K562 (cell line): ENCODE measurements around the gene KCNK4. TPM values are rescaled to one million over a fixed set of nuclear protein-coding genes. Genes with fewer than 3 reads are reported as not detected.

Experiments
- ATAC-seq: fragments of 200-7000 bp; cut with Tn5 transposase; 3 replicates; pipeline ENCODE4 v1.9.1; 2020; ENCODE audit warnings: moderate library complexity
- BruUV-seq: library from RNA; stranded (reverse); fragments of 400-500 nt; replicated peaks from 2 replicates; lab custom pipeline; 2021; lab: Mats Ljungman, UMichigan
- CTCF ChIA-PET: fragments of 300-600 bp; formaldehyde crosslinking; extraction: SDS; loops from one replicate; lab custom pipeline; 2021; ENCODE audit warnings: low intra/inter-chr PET ratio; lab: Yijun Ruan, JAX
- POLR2A ChIA-PET: fragments of 300-600, 350-650 bp; sonication (Branson Sonifier 250); formaldehyde crosslinking; extraction: SDS; loops from one replicate; lab custom pipeline; 2021; ENCODE audit warnings: antibody characterized with exemption, inconsistent platforms; lab: Yijun Ruan, JAX
- DNase-seq, 4 experiments: peaks; one replicate each; pipeline versions ENCODE4 v3.0.0 to v3.0.0-alpha.2; 2011 to 2018; ENCODE audit warnings: low spot score in 3 of 4, mixed read lengths in 3 of 4; ENCODE audit errors: extremely low read depth in 1 of 4
- FAIRE-seq: peaks from 2 replicates; lab custom pipeline; 2011; peaks lifted over from hg19 to GRCh38; lab: Jason Lieb, UNC
- H2AFZ ChIP-seq: 2 replicates; pipeline ENCODE4 v1.6.0; 2011; ENCODE audit warnings: low read depth, low read length, control low read depth, inconsistent platforms
- H3K27ac ChIP-seq: fragments of 200-600 bp; 3 replicates; pipeline ENCODE4 v1.8.0; 2011; ENCODE audit warnings: low read depth, mild to moderate bottlenecking, control low read depth, inconsistent platforms, low read length, moderate library complexity, mixed read lengths; ENCODE audit errors: extremely low read depth
- H3K27me3 ChIP-seq, 2 experiments: fragments of 300-600 bp in 1 of 2; 2 replicates in 1 of 2; 3 replicates in 1 of 2; pipeline versions ENCODE4 v1.6.0 to v1.8.0; 2011; ENCODE audit warnings: inconsistent platforms in 2 of 2, low read length in 2 of 2, mild to moderate bottlenecking in 1 of 2, mixed read lengths in 1 of 2, moderate library complexity in 1 of 2; ENCODE audit not compliant: control insufficient read depth in 2 of 2, insufficient read depth in 2 of 2
- H3K36me3 ChIP-seq: fragments of 300-600 bp; 3 replicates; pipeline ENCODE4 v1.8.0; 2011; ENCODE audit warnings: mild to moderate bottlenecking, low read length, inconsistent platforms; ENCODE audit not compliant: control insufficient read depth, insufficient read depth
- H3K4me1 ChIP-seq, 2 experiments: fragments of 200-600 bp in 1 of 2; replicated peaks in 1 of 2; 2 replicates in 1 of 2; 3 replicates in 1 of 2; pipeline versions ENCODE4 v1.5.1 to v1.8.0; 2011; ENCODE audit warnings: inconsistent platforms in 2 of 2, low read length in 2 of 2, mild to moderate bottlenecking in 1 of 2, mixed read lengths in 1 of 2, moderate library complexity in 1 of 2; ENCODE audit not compliant: control insufficient read depth in 2 of 2, insufficient read depth in 2 of 2
- H3K4me2 ChIP-seq: 2 replicates; pipeline ENCODE4 v1.6.1; 2011; ENCODE audit warnings: low read length, control low read depth, inconsistent platforms, mixed read lengths; ENCODE audit not compliant: insufficient read depth
- H3K4me3 ChIP-seq: fragments of 200-600 bp; sonication (generic), shearing (Covaris generic); 2 replicates; pipeline ENCODE4 v1.5.1; 2016; ENCODE audit warnings: control low read depth, inconsistent platforms
- H3K79me2 ChIP-seq: fragments of 200-600 bp; 3 replicates; pipeline ENCODE4 v1.8.0; 2011; ENCODE audit warnings: low read length, inconsistent platforms; ENCODE audit not compliant: control insufficient read depth, insufficient read depth
- H3K9ac ChIP-seq, 2 experiments: 2 replicates each; pipeline versions ENCODE4 v1.6.0 to v1.6.1; 2011; ENCODE audit warnings: low read depth in 2 of 2, low read length in 2 of 2, control low read depth in 1 of 2, inconsistent platforms in 1 of 2, mild to moderate bottlenecking in 1 of 2, mixed read lengths in 1 of 2; ENCODE audit not compliant: insufficient read depth in 1 of 2
- H3K9me1 ChIP-seq: one replicate; pipeline ENCODE4 v1.6.0; 2011; ENCODE audit warnings: inconsistent platforms, mild to moderate bottlenecking, low read length, moderate library complexity; ENCODE audit not compliant: control insufficient read depth, insufficient read depth
- H3K9me3 ChIP-seq: replicated peaks from 2 replicates; pipeline ENCODE4 v1.5.1; 2011; ENCODE audit warnings: low read depth, low read length, inconsistent platforms; ENCODE audit not compliant: control insufficient read depth, insufficient read depth
- H4K20me1 ChIP-seq: replicated peaks from 2 replicates; pipeline ENCODE4 v1.6.1; 2011; ENCODE audit warnings: low read length, inconsistent platforms, mixed read lengths; ENCODE audit not compliant: control insufficient read depth, insufficient read depth
- CTBP1 ChIP-seq: fragments of 450-650 bp; IDR thresholded peaks from 2 replicates; pipeline ENCODE4 v1.6.1; 2016; ENCODE audit warnings: borderline replicate concordance
- EP300 ChIP-seq: IDR thresholded peaks from 2 replicates; pipeline ENCODE4 v1.6.1; 2012; ENCODE audit warnings: low read length, improper control_type of control experiment
- GATA2 ChIP-seq: sonication (generic); formaldehyde crosslinking; IDR thresholded peaks from 2 replicates; pipeline ENCODE4 v1.4.0; 2020; ENCODE audit warnings: mild to moderate bottlenecking, missing genetic modification reagents
- MCM2 ChIP-seq: fragments of 450-650 bp; IDR thresholded peaks from 2 replicates; pipeline ENCODE4 v1.6.1; 2017; ENCODE audit warnings: low read depth, mild to moderate bottlenecking
- POLR2H ChIP-seq: IDR thresholded peaks from 2 replicates; pipeline ENCODE4 v1.6.1; 2016; ENCODE audit warnings: missing genetic modification characterization, low read depth, mild to moderate bottlenecking, control low read depth, missing compliant biosample characterization, moderate library complexity
- PURB ChIP-seq: sonication (generic); formaldehyde crosslinking; IDR thresholded peaks from 2 replicates; pipeline ENCODE4 v1.9.0; 2021; ENCODE audit warnings: low read depth, mild to moderate bottlenecking, missing genetic modification reagents
- RAD21 ChIP-seq, 2 experiments: fragments of 250-450 bp in 1 of 2; fragments of 450-650 bp in 1 of 2; sonication (Bioruptor Pico) in 1 of 2; formaldehyde crosslinking in 1 of 2; IDR thresholded peaks in 1 of 2; conservative IDR thresholded peaks in 1 of 2; 2 replicates each; pipeline versions ENCODE4 v1.4.0 to v1.8.0; 2020 to 2022; ENCODE audit warnings: mild to moderate bottlenecking in 2 of 2, moderate library complexity in 1 of 2
- TOE1 ChIP-seq, 2 experiments: fragments of 450-650 bp in 1 of 2; sonication (generic) in 1 of 2; formaldehyde crosslinking in 1 of 2; IDR thresholded peaks; 2 replicates each; pipeline versions ENCODE4 v1.7.1 to v1.8.0; 2016 to 2022; ENCODE audit warnings: borderline replicate concordance in 2 of 2, mild to moderate bottlenecking in 2 of 2, antibody characterized with exemption in 1 of 2, inconsistent platforms in 1 of 2, low read depth in 1 of 2, missing genetic modification reagents in 1 of 2, moderate library complexity in 1 of 2
- TRIM28 ChIP-seq: fragments of 450-650 bp; IDR thresholded peaks from 2 replicates; pipeline ENCODE4 v1.6.1; 2017
- ZNF766 ChIP-seq: fragments of 200-800 bp; sonication (Bioruptor generic); conservative IDR thresholded peaks from 2 replicates; pipeline ENCODE4 v1.6.1; 2016; ENCODE audit warnings: missing genetic modification characterization, missing compliant biosample characterization
- WGBS: fragments of 100-300 bp; shearing (Covaris generic); methylation state at CpG from one replicate; pipeline ENCODE4 v1.1.6; 2016; ENCODE audit warnings: low coverage, mixed read lengths; ENCODE audit not compliant: insufficient coverage; ENCODE audit errors: missing lambda C conversion rate; 5-methylcytosine and 5-hydroxymethylcytosine counted together
- in situ Hi-C: fragments of 300-500 bp; cut with MboI; formaldehyde crosslinking; loops from 4 replicates; pipeline ENCODE4 v1.15.0; 2018; ENCODE audit warnings: inconsistent platforms, mixed read lengths
- intact Hi-C: fragments of 100-400 bp; cut with micrococcal nuclease; formaldehyde crosslinking; loops from 2 replicates; pipeline ENCODE4 v1.14.2; 2022
- polyA plus RNA-seq, 8 experiments: library from polyadenylated mRNA; depleted of rRNA in 4 of 8; stranded (reverse) in 5 of 8; unstranded in 3 of 8; fragments of >200 nt; fragmentation: Nextera tagmentation in 2 of 8; fragmentation: Illumina TruSeq in 1 of 8; extraction: Ambion mirVana in 2 of 8; extraction: Trizol in 1 of 8; gene quantifications; 2 replicates each; pipeline versions ENCODE4 v1.2.1 to v1.2.3, GENCODE V29; 2011 to 2014; ENCODE audit warnings: inconsistent platforms in 1 of 8, missing spikeins in 1 of 8
- total RNA-seq, 7 experiments: library from RNA; depleted of rRNA in 6 of 7; stranded (reverse); fragments of >200 nt in 6 of 7; fragmentation: Illumina TruSeq in 2 of 7; extraction: Trizol in 2 of 7; gene quantifications; 2 replicates each; pipeline versions ENCODE4 v1.2.1 to v1.2.3, GENCODE V29; 2011 to 2021; ENCODE audit warnings: low replicate concordance in 1 of 7
- TF ChIP-seq, protein P1 (sequence below): fragments of 250-450 bp; sonication (Bioruptor Pico); IDR thresholded peaks from 2 replicates; pipeline ENCODE4 v1.8.0; 2021; ENCODE audit warnings: moderate library complexity, mild to moderate bottlenecking, inconsistent platforms
- TF ChIP-seq, protein P2 (sequence below): sonication (generic); formaldehyde crosslinking; IDR thresholded peaks from 2 replicates; pipeline ENCODE4 v1.8.1; 2023; ENCODE audit warnings: mild to moderate bottlenecking, missing genetic modification reagents
- TF ChIP-seq, protein P3 (sequence below): fragments of 450-650 bp; IDR thresholded peaks from 2 replicates; pipeline ENCODE4 v1.6.1; 2016; ENCODE audit warnings: mild to moderate bottlenecking

Gene KCNK4
- total and polyA plus RNA-seq, 9 of the 15 experiments (the other 6 are each of a cell fraction or from before 2014, with no cell fraction given): not detected

- Histone ChIP-seq H3K79me2 (peaks cover 36% of the 10 kb centered on the region), H3K9me3 (no peaks in the 10 kb centered on the region), H3K4me3 (peak overlapping the region; percentile 60), H3K36me3 (peaks cover 49% of the 10 kb centered on the region), H3K27me3 (no peaks in the 10 kb centered on the region), H3K4me1 (peaks cover 28 to 59% of the 10 kb centered on the region in 2 experiments), H3K27ac (peak overlapping the region; percentile 96), H3K4me2 (peak overlapping the region; percentile 92), H2AFZ (no peak overlapping the region; the same call in 1 of the 2 replicates), H4K20me1 (no peaks in the 10 kb centered on the region), H3K9me1 (peaks cover 3% of the 10 kb centered on the region), H3K9ac (peak overlapping the region; percentile 89 to 99)
- ChIA-PET CTCF (interaction anchor here (2.6 kb wide), 1 partner anchor 64 kb away, joined by 11 read pairs; no protein-coding TSS in a partner anchor), POLR2A (interaction anchor here (0.6 to 5.7 kb wide), 15 partner anchors 8 to 74 kb away, joined by 3 to 58 read pairs (median 4); partner anchors contain the start of genes BAD, CATSPERZ, ESRRA and FERMT3)
- WGBS: 31% methylated on average over 21 of the region's 23 CpGs
- intact Hi-C loops: loop anchor here (2.0 kb wide), 1 partner anchor 21 kb away; the partner anchor contains the start of gene PPP1R14B
- in situ Hi-C loops: no loop called here
- BruUV-seq: no TSS peak
- FAIRE-seq: no peak
- ATAC-seq: no peak
- DNase-seq: peak in 2 of 4 experiments; percentile 41 to 47
- TF ChIP-seq PURB (CRISPR knock-in tag): no peak
- TF ChIP-seq CTBP1: peak; percentile 35; the same call in 1 of the 2 replicates
- peak; percentile 8; the same call in 1 of the 2 replicates for TF ChIP-seq POLR2H (tag)
- TF ChIP-seq, protein P1, sequence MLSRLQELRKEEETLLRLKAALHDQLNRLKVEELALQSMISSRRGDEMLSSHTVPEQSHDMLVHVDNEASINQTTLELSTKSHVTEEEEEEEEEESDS (CRISPR knock-in tag): no peak
- TF ChIP-seq EP300: peak; percentile 51; the same call in 1 of the 2 replicates
- no peak for TF ChIP-seq TRIM28
- TF ChIP-seq MCM2: no peak
- TF ChIP-seq, protein P2, sequence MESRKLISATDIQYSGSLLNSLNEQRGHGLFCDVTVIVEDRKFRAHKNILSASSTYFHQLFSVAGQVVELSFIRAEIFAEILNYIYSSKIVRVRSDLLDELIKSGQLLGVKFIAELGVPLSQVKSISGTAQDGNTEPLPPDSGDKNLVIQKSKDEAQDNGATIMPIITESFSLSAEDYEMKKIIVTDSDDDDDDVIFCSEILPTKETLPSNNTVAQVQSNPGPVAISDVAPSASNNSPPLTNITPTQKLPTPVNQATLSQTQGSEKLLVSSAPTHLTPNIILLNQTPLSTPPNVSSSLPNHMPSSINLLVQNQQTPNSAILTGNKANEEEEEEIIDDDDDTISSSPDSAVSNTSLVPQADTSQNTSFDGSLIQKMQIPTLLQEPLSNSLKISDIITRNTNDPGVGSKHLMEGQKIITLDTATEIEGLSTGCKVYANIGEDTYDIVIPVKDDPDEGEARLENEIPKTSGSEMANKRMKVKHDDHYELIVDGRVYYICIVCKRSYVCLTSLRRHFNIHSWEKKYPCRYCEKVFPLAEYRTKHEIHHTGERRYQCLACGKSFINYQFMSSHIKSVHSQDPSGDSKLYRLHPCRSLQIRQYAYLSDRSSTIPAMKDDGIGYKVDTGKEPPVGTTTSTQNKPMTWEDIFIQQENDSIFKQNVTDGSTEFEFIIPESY (CRISPR knock-in tag): no peak
- 0 out of 4 replicates have a peak, but pooled peaks of 1 of the 2 experiments have one; percentile 2 for TF ChIP-seq RAD21 (CRISPR knock-in tag; conservative IDR thresholded peaks at IDR 0.05 in 1 of 2, IDR thresholded peaks at IDR 0.05 in 1 of 2)
- TF ChIP-seq GATA2: peak; percentile 50; the same call in 1 of the 2 replicates
- TF ChIP-seq TOE1 (IDR thresholded peaks at IDR 0.05; ENCODE audit: borderline replicate concordance): no peak
- TF ChIP-seq TOE1 (CRISPR knock-in tag; IDR thresholded peaks at IDR 0.05; ENCODE audit: borderline replicate concordance, low read depth): 0 out of 2 replicates have a peak, but pooled peaks have one; percentile 48
- TF ChIP-seq, protein P3, sequence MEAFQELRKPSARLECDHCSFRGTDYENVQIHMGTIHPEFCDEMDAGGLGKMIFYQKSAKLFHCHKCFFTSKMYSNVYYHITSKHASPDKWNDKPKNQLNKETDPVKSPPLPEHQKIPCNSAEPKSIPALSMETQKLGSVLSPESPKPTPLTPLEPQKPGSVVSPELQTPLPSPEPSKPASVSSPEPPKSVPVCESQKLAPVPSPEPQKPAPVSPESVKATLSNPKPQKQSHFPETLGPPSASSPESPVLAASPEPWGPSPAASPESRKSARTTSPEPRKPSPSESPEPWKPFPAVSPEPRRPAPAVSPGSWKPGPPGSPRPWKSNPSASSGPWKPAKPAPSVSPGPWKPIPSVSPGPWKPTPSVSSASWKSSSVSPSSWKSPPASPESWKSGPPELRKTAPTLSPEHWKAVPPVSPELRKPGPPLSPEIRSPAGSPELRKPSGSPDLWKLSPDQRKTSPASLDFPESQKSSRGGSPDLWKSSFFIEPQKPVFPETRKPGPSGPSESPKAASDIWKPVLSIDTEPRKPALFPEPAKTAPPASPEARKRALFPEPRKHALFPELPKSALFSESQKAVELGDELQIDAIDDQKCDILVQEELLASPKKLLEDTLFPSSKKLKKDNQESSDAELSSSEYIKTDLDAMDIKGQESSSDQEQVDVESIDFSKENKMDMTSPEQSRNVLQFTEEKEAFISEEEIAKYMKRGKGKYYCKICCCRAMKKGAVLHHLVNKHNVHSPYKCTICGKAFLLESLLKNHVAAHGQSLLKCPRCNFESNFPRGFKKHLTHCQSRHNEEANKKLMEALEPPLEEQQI: no peak
- no peak; the same call in 1 of the 2 replicates for TF ChIP-seq ZNF766 (CRISPR knock-in tag)
Observed at GRCh38 chr11:64268025-64268892, 22.8 kb upstream of the KCNK4 start.
